SHP77 (cell line): ENCODE results near the gene PKN3.

Experiments
- DNase-seq, 2 experiments: peaks; one replicate each; lab custom pipeline; 2025; lab: John Stamatoyannopoulos, UW

PKN3 gene

GRCh38 chr9:128716581-128717254, 14.4 kb downstream of the PKN3 start:
- DNase-seq: no peak

GRCh38 chr9:128718047-128718446, 15.7 kb downstream of the PKN3 start:
- no peak for DNase-seq

- DNase-seq: no peak
Measured at GRCh38 chr9:128718475-128718874, 16.2 kb downstream of the PKN3 start.

- DNase-seq: no peak
Measured at GRCh38 chr9:128719919-128720605, 17.8 kb downstream of the PKN3 start.

GRCh38 chr9:128720841-128721486, 18.7 kb downstream of the PKN3 start:
- DNase-seq: no peak

GRCh38 chr9:128721487-128722010, 19.2 kb downstream of the PKN3 start:
- DNase-seq: no peak

GRCh38 chr9:128722380-128723351, 20.4 kb downstream of the PKN3 start:
- no peak for DNase-seq

- DNase-seq: no peak
Measured at GRCh38 chr9:128723352-128723865, 21.1 kb downstream of the PKN3 start.

- peak; percentile 98 to 99 for DNase-seq
Measured at GRCh38 chr9:128723866-128724743, 21.8 kb downstream of the PKN3 start, which contains the start of gene ZDHHC12. Gene ZDHHC12 (minus strand): TSS chr9:128724127. CDS start chr9:128724093, 34 bp downstream.

GRCh38 chr9:128724744-128725211, 22.5 kb downstream of the PKN3 start:
- peak; percentile 79 to 84 for DNase-seq

GRCh38 chr9:128727640-128728248, 25.4 kb downstream of the PKN3 start:
- DNase-seq: no peak

GRCh38 chr9:128728298-128728697, 26.0 kb downstream of the PKN3 start:
- no peak for DNase-seq

GRCh38 chr9:128729302-128729701, 27.0 kb downstream of the PKN3 start:
- DNase-seq: no peak

GRCh38 chr9:128729766-128730517, 27.6 kb downstream of the PKN3 start:
- DNase-seq: no peak

- DNase-seq: no peak
Measured at GRCh38 chr9:128731093-128731492, 28.8 kb downstream of the PKN3 start.

GRCh38 chr9:128731691-128732090, 29.4 kb downstream of the PKN3 start:
- no peak for DNase-seq

- no peak for DNase-seq
Measured at GRCh38 chr9:128732576-128732975, 30.3 kb downstream of the PKN3 start.

- DNase-seq: peak; percentile 93 to 94
Measured at GRCh38 chr9:128733256-128733655, 31.0 kb downstream of the PKN3 start.

GRCh38 chr9:128735373-128735772, 33.1 kb downstream of the PKN3 start:
- DNase-seq: peak in 1 of 2 experiments; percentile 19
